ENCODE data around the gene C11orf86. TPM values are rescaled to one million over a fixed set of nuclear protein-coding genes. Genes with fewer than 3 reads are reported as not detected.

The C11orf86 gene
- total RNA-seq, 6 experiments from 2014 or later = not detected

DNA sequence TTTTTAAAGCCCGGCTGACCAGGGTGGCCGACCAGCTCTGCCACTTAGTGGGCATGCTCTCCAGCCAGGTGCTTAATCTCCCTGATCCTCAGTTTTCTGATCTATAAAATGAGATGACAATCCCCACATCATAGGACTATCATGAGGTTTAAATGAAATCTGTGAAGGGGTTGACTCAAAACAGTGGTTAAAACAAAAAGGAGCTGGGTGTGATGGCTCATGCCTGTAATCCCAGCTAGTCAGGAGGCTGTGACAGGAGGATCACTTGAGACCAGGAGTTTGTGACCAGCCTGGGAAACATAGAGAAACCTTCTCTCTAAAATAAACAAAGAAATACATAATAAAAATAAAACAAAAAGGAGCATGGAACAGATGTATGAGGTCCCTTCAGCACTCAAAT, 3.6 kb upstream of the C11orf86 start:
- DNase-seq (no peak), ATAC-seq (no peak)
- intact Hi-C loops (cut with DNase I) = no loop called here
- H3K9me3 ChIP-seq = no peaks in the 10 kb centered on the region
- H3K27ac ChIP-seq = peak overlapping the region; percentile 78 to 92 (median 82)
- TF ChIP-seq POLR2A (IDR thresholded peaks at IDR 0.05) = no peak
- TF ChIP-seq, protein P1, sequence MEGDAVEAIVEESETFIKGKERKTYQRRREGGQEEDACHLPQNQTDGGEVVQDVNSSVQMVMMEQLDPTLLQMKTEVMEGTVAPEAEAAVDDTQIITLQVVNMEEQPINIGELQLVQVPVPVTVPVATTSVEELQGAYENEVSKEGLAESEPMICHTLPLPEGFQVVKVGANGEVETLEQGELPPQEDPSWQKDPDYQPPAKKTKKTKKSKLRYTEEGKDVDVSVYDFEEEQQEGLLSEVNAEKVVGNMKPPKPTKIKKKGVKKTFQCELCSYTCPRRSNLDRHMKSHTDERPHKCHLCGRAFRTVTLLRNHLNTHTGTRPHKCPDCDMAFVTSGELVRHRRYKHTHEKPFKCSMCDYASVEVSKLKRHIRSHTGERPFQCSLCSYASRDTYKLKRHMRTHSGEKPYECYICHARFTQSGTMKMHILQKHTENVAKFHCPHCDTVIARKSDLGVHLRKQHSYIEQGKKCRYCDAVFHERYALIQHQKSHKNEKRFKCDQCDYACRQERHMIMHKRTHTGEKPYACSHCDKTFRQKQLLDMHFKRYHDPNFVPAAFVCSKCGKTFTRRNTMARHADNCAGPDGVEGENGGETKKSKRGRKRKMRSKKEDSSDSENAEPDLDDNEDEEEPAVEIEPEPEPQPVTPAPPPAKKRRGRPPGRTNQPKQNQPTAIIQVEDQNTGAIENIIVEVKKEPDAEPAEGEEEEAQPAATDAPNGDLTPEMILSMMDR (IDR thresholded peaks at IDR 0.05) = no peak
- 38% methylated on average over 1 of the region's 2 CpGs for WGBS (ENCODE audit: insufficient coverage, low coverage, low lambda C conversion rate, missing lambda C conversion rate)
- no peak overlapping the region for H3K4me3 ChIP-seq
- H3K27me3 ChIP-seq = no peaks in the 10 kb centered on the region
- H3K36me3 ChIP-seq = no peaks in the 10 kb centered on the region
- peaks cover 0 to 33% (median 18%) of the 10 kb centered on the region in 4 donors for H3K4me1 ChIP-seq

DNA sequence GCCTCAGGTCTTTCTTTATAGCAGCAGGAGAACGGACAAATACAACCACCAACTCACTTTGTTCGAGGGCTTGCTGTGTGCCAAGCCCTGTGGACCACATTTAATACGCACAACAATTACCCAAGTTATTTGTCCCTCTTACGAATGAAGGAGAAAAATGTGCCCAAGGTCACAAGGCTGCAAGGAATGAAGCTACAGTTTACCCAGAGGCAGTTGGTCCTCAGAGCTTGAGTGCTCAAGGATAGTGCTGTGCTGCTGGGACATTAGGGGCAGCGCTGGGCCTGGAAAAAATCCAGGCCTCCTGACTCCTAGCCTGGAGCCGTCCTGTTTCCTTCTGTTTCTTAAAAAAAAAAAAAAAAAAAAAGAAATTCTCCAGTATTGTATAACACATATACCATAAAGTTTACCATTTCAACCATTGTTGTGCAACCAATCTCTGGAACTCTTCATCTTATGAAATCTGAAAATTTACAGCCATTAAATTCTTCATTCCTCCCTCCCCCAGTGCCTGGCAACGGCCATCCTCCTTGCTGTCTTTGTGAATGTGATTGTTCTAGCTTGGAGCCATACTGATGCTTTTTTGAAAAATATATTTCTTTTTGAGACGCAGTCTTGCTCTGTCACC, 1.0 kb upstream of the C11orf86 start:
- 85% methylated on average over 8 of the region's 8 CpGs for WGBS (ENCODE audit: insufficient coverage, low coverage, low lambda C conversion rate, missing lambda C conversion rate)
- Histone ChIP-seq H3K27ac (no peak overlapping the region), H3K27me3 (no peaks in the 10 kb centered on the region), H3K9me3 (no peaks in the 10 kb centered on the region), H3K36me3 (no peaks in the 10 kb centered on the region), H3K4me1 (peaks cover 0 to 20% (median 11%) of the 10 kb centered on the region in 4 donors), H3K4me3 (no peak overlapping the region)
- TF ChIP-seq, protein P1 (IDR thresholded peaks at IDR 0.05) = no peak
- no peak for TF ChIP-seq POLR2A (IDR thresholded peaks at IDR 0.05)
- intact Hi-C loops (cut with DNase I) = no loop called here
- ATAC-seq (no peak), DNase-seq (no peak)

DNA sequence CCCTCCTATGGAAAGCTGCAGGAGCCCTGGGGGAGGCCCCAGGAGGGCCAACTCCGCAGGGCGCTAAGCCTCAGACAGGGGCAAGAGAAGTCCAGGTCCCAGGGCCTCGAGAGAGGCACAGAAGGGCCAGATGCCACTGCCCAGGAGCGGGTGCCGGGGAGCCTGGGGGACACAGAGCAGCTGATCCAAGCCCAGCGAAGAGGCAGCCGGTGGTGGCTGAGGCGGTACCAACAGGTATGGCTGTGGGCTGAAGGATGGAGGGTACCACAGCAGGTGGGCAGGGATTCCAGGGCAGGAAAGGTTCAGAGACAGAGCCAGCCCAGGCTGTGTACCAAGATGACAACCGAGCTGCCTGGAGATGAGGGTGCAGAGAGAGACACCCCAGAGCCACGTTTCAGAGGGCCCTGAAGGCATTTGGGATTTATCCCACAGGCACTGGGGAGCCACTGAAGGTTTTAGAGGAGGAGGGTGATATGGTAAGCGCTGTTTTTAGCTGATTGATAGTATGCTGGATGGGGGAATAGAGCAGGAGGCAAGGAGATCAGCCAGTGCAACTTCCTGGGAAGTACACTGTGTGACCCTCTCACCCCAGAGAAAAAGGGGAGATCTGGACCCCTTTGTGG, 412 bp downstream of the C11orf86 start:
- H3K9me3 ChIP-seq = no peaks in the 10 kb centered on the region
- no peak for ATAC-seq
- TF ChIP-seq, protein P1 (IDR thresholded peaks at IDR 0.05) = no peak
- TF ChIP-seq POLR2A (IDR thresholded peaks at IDR 0.05) = no peak
- H3K27me3 ChIP-seq = no peaks in the 10 kb centered on the region
- no peaks in the 10 kb centered on the region for H3K36me3 ChIP-seq
- no peak overlapping the region for H3K27ac ChIP-seq
- peaks cover 0 to 15% (median 8%) of the 10 kb centered on the region in 4 donors for H3K4me1 ChIP-seq
- WGBS (ENCODE audit: insufficient coverage, low coverage, low lambda C conversion rate, missing lambda C conversion rate) = 58% methylated on average over 3 of the region's 11 CpGs
- H3K4me3 ChIP-seq = no peak overlapping the region
- DNase-seq = no peak
- intact Hi-C loops (cut with DNase I) = no loop called here

DNA sequence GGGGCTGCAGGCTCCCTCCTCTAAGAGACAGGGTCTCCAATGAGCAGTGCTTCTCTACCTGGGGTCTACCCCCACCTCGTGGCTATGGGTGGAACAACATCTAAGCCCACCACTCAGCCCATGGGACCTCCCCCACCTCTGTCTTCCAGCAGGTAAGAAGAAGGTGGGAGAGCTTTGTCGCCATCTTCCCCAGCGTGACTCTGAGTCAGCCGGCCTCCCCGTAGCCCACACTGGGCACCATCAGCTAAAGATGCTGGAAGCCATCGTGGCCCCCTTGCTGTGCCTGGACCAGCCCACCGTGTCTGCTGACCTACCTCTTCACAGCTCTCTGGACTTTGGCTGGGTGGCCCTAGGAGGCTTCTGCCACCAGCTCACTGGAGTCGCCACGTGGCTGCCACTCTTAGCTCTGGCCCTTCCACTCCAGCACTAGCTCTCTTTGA, 944 bp downstream of the C11orf86 start:
- intact Hi-C loops (cut with DNase I) = no loop called here
- TF ChIP-seq, protein P1 (IDR thresholded peaks at IDR 0.05) = peak; percentile 63 to 73 (median 68)
- no peak for TF ChIP-seq POLR2A (IDR thresholded peaks at IDR 0.05)
- Histone ChIP-seq H3K4me1 (peaks cover 0 to 11% (median 6%) of the 10 kb centered on the region in 4 donors), H3K36me3 (no peaks in the 10 kb centered on the region), H3K27ac (no peak overlapping the region), H3K4me3 (no peak overlapping the region), H3K9me3 (no peaks in the 10 kb centered on the region), H3K27me3 (no peaks in the 10 kb centered on the region)
- 48% methylated on average over 3 of the region's 9 CpGs for whole genome bisulfite sequencing (ENCODE audit: insufficient coverage, low coverage, low lambda C conversion rate, missing lambda C conversion rate)
- no peak for DNase-seq
- ATAC-seq = peak in 3 of 4 donors; percentile 23 to 39 (median 33)

Data from right lobe of liver (tissue), 6 donors.